ENCODE results near the gene PTPRN2.

The PTPRN2 gene

GRCh38 chr7:157651366-157652160, 936.1 kb downstream of the PTPRN2 start:
- DNase-seq = no peak

DNA sequence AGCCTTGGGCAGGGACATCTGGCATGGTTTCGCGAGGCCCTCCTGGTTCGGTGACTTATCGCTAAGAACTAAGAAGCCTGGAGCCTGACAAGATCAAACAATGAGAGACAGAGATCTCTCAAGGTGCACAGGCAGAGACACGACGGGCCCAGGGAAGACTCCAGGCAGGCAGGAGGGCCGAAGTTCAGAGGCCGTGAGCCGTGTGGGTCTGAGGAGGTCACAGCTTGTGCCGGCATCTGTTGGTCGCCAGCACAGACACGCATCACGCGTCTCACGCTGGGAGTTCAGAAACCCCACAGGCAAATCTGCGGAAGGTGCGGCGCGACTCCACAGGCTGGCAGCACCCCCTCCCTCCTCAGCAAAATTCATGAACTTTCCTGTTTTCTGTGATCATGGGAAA, 936.8 kb downstream of the PTPRN2 start:
- DNase-seq = no peak

- DNase-seq = no peak
Measured at GRCh38 chr7:157650131-157650631, 937.4 kb downstream of the PTPRN2 start.

DNA sequence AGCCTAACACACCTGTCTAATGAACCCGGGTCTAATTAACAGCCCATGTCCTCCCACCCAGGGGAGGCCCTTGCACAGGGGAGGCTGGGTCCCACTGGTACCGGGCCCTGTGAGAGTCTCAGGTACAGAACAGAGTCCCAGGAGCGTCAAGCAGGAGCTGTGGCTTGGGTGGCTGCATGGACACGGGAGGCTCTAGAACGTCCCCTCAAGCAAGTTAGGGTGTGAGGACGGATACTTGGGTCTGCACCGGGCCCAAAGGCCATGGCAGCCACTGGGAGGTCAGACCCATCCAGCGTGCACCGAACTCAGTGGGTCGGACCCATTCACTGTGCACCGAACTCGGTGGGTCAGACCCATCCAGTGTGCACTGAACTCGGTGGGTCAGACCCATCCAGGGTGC, 941.1 kb downstream of the PTPRN2 start:
- no peak for DNase-seq

GRCh38 chr7:157645539-157645938, 942.1 kb downstream of the PTPRN2 start:
- DNase-seq = no peak

DNA sequence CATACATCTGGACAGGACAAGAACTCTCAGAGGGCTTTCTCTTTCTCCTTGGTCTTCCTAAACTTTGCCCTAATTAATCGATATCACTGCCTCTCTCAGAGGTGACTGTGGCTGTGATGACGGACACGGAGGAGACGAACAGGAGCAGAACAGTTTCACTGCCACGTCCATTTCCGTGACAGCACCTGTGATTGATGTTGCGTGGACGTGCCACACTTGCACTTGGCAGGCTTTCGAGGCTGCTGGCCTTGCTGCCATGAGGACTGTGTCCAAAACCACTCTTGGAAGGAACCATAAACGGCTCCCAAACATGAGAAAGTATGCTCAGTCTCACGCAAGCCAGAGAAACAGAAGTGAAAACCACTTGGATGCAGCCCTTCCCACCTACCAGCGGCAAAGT, 942.7 kb downstream of the PTPRN2 start:
- DNase-seq = no peak

DNA sequence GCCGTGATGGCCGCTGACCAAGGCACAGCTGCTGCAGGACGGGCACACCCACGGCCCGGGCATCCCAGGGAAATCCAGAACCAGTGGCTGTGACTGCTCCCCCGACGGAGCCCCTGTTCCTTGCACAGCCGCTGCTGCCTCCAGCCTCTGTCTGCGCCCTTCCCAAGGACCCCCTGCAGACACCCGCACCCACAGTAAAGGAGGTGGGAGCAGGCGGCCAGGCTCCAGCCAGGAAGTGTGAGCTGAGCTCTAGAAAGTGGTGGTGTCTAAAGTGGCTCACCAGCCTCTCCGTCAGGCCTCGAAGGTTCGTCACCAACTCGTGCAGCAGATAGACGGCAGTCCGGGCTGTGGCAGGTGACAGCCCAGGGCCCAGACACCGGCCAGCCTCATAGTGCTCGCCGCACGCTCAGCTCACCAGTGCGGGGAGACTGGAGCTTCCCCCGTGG, 944.1 kb downstream of the PTPRN2 start:
- DNase-seq = no peak

GRCh38 chr7:157641866-157642265, 945.8 kb downstream of the PTPRN2 start:
- DNase-seq = no peak

- no peak for DNase-seq
Measured at GRCh38 chr7:157640144-157640543, 947.5 kb downstream of the PTPRN2 start.

- DNase-seq = no peak
Measured at GRCh38 chr7:157638563-157638962, 949.1 kb downstream of the PTPRN2 start.

GRCh38 chr7:157637216-157637949, 950.2 kb downstream of the PTPRN2 start:
- DNase-seq = no peak

- no peak for DNase-seq
Measured at GRCh38 chr7:157635669-157636068, 952.0 kb downstream of the PTPRN2 start.

- DNase-seq = no peak
Measured at GRCh38 chr7:157635148-157635500, 952.5 kb downstream of the PTPRN2 start.

DNA sequence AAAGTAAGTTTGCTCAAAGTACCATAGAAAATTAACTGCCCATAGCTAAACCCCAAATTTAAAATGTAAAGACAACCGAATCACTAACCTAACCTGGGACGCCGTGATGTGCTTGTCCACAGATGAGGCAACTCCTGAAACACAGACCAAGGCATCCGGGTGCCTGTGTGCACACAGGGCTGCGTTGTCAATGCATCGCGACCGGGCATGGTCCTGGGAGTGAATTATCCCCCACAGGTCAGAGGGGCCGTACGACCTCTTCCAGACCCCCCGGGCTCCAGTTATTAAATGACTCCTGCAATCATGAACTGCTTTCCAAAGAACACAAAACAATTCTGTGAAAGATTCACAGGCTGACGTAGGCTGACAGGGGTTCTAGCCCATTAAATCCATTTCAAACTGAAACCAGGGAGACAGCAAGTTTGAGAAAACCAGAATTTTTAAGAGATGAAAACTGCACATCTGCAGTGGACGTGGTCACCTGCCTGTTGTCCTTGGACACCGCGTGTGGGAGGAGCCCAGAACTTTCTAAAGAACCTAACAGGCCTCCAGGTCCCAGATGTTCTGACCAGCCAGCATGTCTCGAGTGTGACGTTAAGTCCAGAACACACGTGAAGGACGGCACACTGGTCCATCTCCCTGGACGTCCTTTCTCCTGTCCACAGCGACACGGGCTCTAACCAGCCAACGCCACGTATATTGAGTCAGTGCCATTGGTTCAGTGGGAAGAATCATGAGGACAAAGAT, 953.0 kb downstream of the PTPRN2 start:
- no peak for DNase-seq

GRCh38 chr7:157633465-157634185, 954.0 kb downstream of the PTPRN2 start:
- no peak for DNase-seq

- peak in 1 of 14 donors; percentile 4 for DNase-seq
Measured at GRCh38 chr7:157630301-157630853, 957.2 kb downstream of the PTPRN2 start.

DNA sequence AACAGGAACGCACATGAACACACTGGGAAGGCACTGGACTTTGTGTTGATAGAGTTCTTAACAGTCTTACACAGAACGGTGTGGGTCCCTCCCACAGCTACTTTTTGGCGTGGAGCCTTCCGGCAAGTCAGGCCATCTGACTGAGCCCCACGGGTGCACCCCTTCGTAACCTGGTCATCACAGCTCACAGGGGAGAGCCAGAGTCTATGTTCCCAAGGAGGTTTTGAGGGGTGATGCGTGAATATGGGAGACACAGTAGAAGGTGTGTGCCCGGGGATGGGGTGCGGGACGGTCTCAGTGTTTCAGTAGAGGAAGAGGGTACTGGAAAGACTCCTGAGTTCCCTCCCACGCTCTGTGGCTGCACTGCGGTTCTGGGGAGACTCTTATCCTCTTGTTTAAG, 959.2 kb downstream of the PTPRN2 start:
- no peak for DNase-seq

- DNase-seq = no peak
Measured at GRCh38 chr7:157627646-157628045, 960.0 kb downstream of the PTPRN2 start.

GRCh38 chr7:157627033-157627432, 960.6 kb downstream of the PTPRN2 start:
- no peak for DNase-seq

DNA sequence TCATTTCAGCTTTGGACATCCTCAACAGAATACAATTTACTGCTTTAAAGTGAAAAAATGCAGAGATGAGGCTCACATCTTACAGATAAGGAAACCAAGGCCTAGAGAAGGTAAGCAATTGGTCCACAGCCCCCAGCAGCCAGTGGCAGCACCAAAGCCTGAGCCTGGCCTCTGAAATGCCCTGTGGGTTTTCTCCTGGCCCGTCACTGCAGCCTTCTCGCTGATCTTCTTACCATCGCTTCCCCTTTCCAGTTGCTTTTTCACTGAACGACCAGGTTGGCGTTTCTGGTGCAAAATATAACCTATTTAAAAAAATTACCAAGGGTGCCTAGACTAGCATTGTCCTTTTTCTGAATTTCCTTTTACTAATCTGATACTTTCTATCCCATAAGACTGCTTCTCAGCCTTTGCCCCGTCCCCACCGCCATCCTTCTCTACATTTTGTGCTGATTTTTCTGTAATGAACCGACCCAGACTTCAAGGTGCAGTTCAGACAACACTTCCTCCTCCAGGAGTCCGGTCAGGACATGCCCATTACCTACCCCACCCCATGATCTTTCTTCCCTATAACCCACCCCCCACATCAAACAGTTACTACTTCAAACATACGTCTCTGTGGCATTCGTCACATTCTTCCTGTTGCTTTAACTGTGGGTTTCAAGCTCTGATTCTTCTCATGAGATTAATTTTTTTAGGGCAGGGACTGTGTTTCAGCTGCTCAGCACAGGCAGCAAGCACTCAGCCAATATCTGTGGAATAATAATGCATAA, 961.5 kb downstream of the PTPRN2 start:
- DNase-seq = no peak

DNA sequence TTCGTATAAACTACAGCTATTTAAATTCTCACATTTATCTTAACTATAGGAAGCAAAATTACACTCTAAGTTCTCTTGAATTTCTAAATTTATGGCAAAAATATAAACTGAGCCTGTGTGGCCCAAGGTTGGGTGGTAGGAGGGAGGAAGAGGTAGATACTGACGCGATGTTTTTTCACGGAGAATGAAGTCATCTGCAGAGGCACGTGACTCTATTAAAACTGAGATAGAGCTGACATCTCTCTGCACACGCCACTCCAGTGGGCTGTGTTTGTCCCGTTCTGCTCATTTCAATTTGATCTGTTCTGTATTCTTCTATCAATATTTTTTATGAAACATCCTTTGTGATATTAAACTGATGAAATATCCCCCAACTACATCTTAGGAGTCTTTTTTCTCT, 964.1 kb downstream of the PTPRN2 start:
- no peak for DNase-seq
